Upper lobe of right lung (tissue), 1 donor: ENCODE results near the gene TMEM225. TPM values are rescaled to one million over a fixed set of nuclear protein-coding genes. Genes with fewer than 3 reads are reported as not detected.

ENCODE experiments used
- ATAC-seq: fragments of 200-7000 bp; cut with Tn5 transposase; one replicate; pipeline ENCODE4 v1.9.1; 2020; ENCODE audit warnings: mild to moderate bottlenecking, moderate library complexity
- DNase-seq: peaks from one replicate; pipeline ENCODE4 v3.0.0-alpha.2; 2020
- H3K27ac ChIP-seq: fragments of 200-600 bp; one replicate; pipeline ENCODE4 v1.8.0; 2022
- H3K27me3 ChIP-seq: fragments of 200-600 bp; one replicate; pipeline ENCODE4 v1.8.0; 2022; ENCODE audit warnings: mild to moderate bottlenecking
- H3K36me3 ChIP-seq: fragments of 200-600 bp; one replicate; pipeline ENCODE4 v1.8.0; 2022
- H3K4me1 ChIP-seq: fragments of 200-600 bp; one replicate; pipeline ENCODE4 v1.8.0; 2022
- H3K4me3 ChIP-seq: fragments of 200-600 bp; one replicate; pipeline ENCODE4 v1.8.0; 2022; ENCODE audit warnings: mild to moderate bottlenecking
- H3K9me3 ChIP-seq: fragments of 200-600 bp; one replicate; pipeline ENCODE4 v1.8.0; 2022
- CTCF ChIP-seq: fragments of 200-600 bp; IDR thresholded peaks from one replicate; pipeline ENCODE4 v1.8.0; 2022; ENCODE audit warnings: antibody characterized with exemption
- intact Hi-C: fragments of 100-400 bp; cut with DNase I; formaldehyde crosslinking; loops from one replicate; pipeline ENCODE4 v1.11.0; 2022
- long read RNA-seq: library from polyadenylated mRNA; unstranded; transcript quantifications from one replicate; pipeline ENCODE4 v2.0.0, GENCODE V29; 2021
- total RNA-seq: library from RNA; stranded (reverse); fragmentation: NEBNext Ultra II Directional; extraction: Animal tissue kit (Norgen Biotek cat#: 25700); gene quantifications from one replicate; pipeline ENCODE4 v1.2.1, GENCODE V29; 2021
- donor health status: DM: no; HTN: yes; CAD: no; lungs with severe emphysema.

Gene TMEM225
- total RNA-seq, result not detected
- long read RNA-seq, result 0 reads

GRCh38 chr11:123885570-123885969, at the start of gene TMEM225:
Gene TMEM225 (minus strand): TSS chr11:123885670. CDS start chr11:123885425, 245 bp downstream.
- Histone ChIP-seq H3K36me3 (no peaks in the 10 kb centered on the region), H3K27me3 (no peaks in the 10 kb centered on the region), H3K4me1 (no peaks in the 10 kb centered on the region), H3K4me3 (no peak within 1 kb of the TSS), H3K27ac (no peak within 1 kb of the TSS), H3K9me3 (no peaks in the 10 kb centered on the region)
- no peak for ATAC-seq
- intact Hi-C loops, result no loop called here
- DNase-seq, result no peak
- no peak for TF ChIP-seq CTCF

GRCh38 chr11:123924027-123924426, 38.6 kb upstream of the TMEM225 start:
- DNase-seq, result no peak
- no peaks in the 10 kb centered on the region for H3K27me3 ChIP-seq
- TF ChIP-seq CTCF, result no peak
- intact Hi-C loops, result no loop called here
- H3K4me1 ChIP-seq, result no peaks in the 10 kb centered on the region
- no peak overlapping the region for H3K4me3 ChIP-seq
- no peak for ATAC-seq
- H3K9me3 ChIP-seq, result no peaks in the 10 kb centered on the region
- H3K36me3 ChIP-seq, result no peaks in the 10 kb centered on the region
- no peak overlapping the region for H3K27ac ChIP-seq

- H3K4me1 ChIP-seq, result no peaks in the 10 kb centered on the region
- DNase-seq, result no peak
- no peak for ATAC-seq
- TF ChIP-seq CTCF, result no peak
- H3K4me3 ChIP-seq, result no peak overlapping the region
- H3K27ac ChIP-seq, result no peak overlapping the region
- intact Hi-C loops, result no loop called here
- no peaks in the 10 kb centered on the region for H3K9me3 ChIP-seq
- no peaks in the 10 kb centered on the region for H3K36me3 ChIP-seq
- no peaks in the 10 kb centered on the region for H3K27me3 ChIP-seq
Measured at GRCh38 chr11:123920943-123921342, 35.5 kb upstream of the TMEM225 start.

GRCh38 chr11:123905826-123906225, 20.4 kb upstream of the TMEM225 start:
- Histone ChIP-seq H3K9me3 (no peaks in the 10 kb centered on the region), H3K27ac (no peak overlapping the region), H3K36me3 (no peaks in the 10 kb centered on the region), H3K4me1 (no peaks in the 10 kb centered on the region), H3K27me3 (no peaks in the 10 kb centered on the region), H3K4me3 (no peak overlapping the region)
- no peak for ATAC-seq
- DNase-seq, result no peak
- intact Hi-C loops, result no loop called here
- TF ChIP-seq CTCF, result no peak

- Histone ChIP-seq H3K9me3 (no peaks in the 10 kb centered on the region), H3K4me3 (no peak overlapping the region), H3K27ac (no peak overlapping the region), H3K36me3 (no peaks in the 10 kb centered on the region), H3K27me3 (no peaks in the 10 kb centered on the region), H3K4me1 (no peaks in the 10 kb centered on the region)
- DNase-seq (no peak), ATAC-seq (no peak)
- no peak for TF ChIP-seq CTCF
- intact Hi-C loops, result no loop called here
Measured at GRCh38 chr11:123904932-123905331, 19.5 kb upstream of the TMEM225 start.

- no peaks in the 10 kb centered on the region for H3K4me1 ChIP-seq
- ATAC-seq (no peak), DNase-seq (no peak)
- no peaks in the 10 kb centered on the region for H3K36me3 ChIP-seq
- no peak for TF ChIP-seq CTCF
- H3K27ac ChIP-seq, result no peak overlapping the region
- intact Hi-C loops, result no loop called here
- no peak overlapping the region for H3K4me3 ChIP-seq
- H3K9me3 ChIP-seq, result no peaks in the 10 kb centered on the region
- H3K27me3 ChIP-seq, result no peaks in the 10 kb centered on the region
Measured at GRCh38 chr11:123903932-123904331, 18.5 kb upstream of the TMEM225 start.
